Astrocyte (in vitro differentiated cells and primary cell): Measurements from ENCODE around the gene MYO1G. TPM values are rescaled to one million over a fixed set of nuclear protein-coding genes. Genes with fewer than 3 reads are reported as not detected.

Experiments
- DNase-seq: peaks from one replicate; pipeline ENCODE4 v3.0.0-alpha.2; 2010; ENCODE audit warnings: low read depth
- FAIRE-seq: peaks from 2 replicates; lab custom pipeline; 2011; peaks lifted over from hg19 to GRCh38; lab: Jason Lieb, UNC
- H2AFZ ChIP-seq: 2 replicates; pipeline ENCODE4 v1.6.0; 2012; ENCODE audit warnings: low read depth, low read length, inconsistent platforms
- H3K27ac ChIP-seq: 2 replicates; pipeline ENCODE4 v1.5.1; 2011; ENCODE audit warnings: low read depth, low read length, inconsistent platforms
- H3K27me3 ChIP-seq: 2 replicates; pipeline ENCODE4 v1.6.0; 2011; ENCODE audit warnings: low read length, inconsistent platforms; ENCODE audit not compliant: insufficient read depth
- H3K36me3 ChIP-seq: 2 replicates; pipeline ENCODE4 v1.5.1; 2011; ENCODE audit warnings: low read length, inconsistent platforms; ENCODE audit not compliant: insufficient read depth
- H3K4me1 ChIP-seq: 2 replicates; pipeline ENCODE4 v1.5.1; 2011; ENCODE audit warnings: low read length, inconsistent platforms; ENCODE audit not compliant: insufficient read depth
- H3K4me2 ChIP-seq: 2 replicates; pipeline ENCODE4 v1.6.0; 2012; ENCODE audit warnings: low read length, inconsistent platforms
- H3K4me3 ChIP-seq: 2 replicates; pipeline ENCODE4 v1.5.1; 2011; ENCODE audit warnings: low read depth, mild to moderate bottlenecking, low read length, inconsistent platforms; ENCODE audit not compliant: insufficient read depth
- H3K79me2 ChIP-seq: 2 replicates; pipeline ENCODE4 v1.6.0; 2012; ENCODE audit warnings: mild to moderate bottlenecking, low read length, inconsistent platforms; ENCODE audit not compliant: insufficient read depth
- H3K9ac ChIP-seq: 2 replicates; pipeline ENCODE4 v1.6.0; 2012; ENCODE audit warnings: mild to moderate bottlenecking, low read length, inconsistent platforms
- H3K9me3 ChIP-seq: 2 replicates; pipeline ENCODE4 v1.5.1; 2012; ENCODE audit warnings: low read depth, mild to moderate bottlenecking, low read length, inconsistent platforms; ENCODE audit not compliant: insufficient read depth
- H4K20me1 ChIP-seq: 2 replicates; pipeline ENCODE4 v1.6.0; 2012; ENCODE audit warnings: low read length, inconsistent platforms; ENCODE audit not compliant: insufficient read depth
- H3K27ac Mint-ChIP-seq: one replicate; pipeline ENCODE4 v1.8.0; 2021; ENCODE audit warnings: mild to moderate bottlenecking, mixed read lengths; ENCODE audit not compliant: unreplicated experiment
- H3K27me3 Mint-ChIP-seq: one replicate; pipeline ENCODE4 v1.8.0; 2021; ENCODE audit warnings: low read depth, mixed read lengths; ENCODE audit not compliant: unreplicated experiment
- H3K36me3 Mint-ChIP-seq: one replicate; pipeline ENCODE4 v1.8.0; 2021; ENCODE audit warnings: low read depth, mixed read lengths; ENCODE audit not compliant: unreplicated experiment
- H3K4me1 Mint-ChIP-seq: one replicate; pipeline ENCODE4 v1.8.0; 2021; ENCODE audit warnings: low read depth, mixed read lengths; ENCODE audit not compliant: unreplicated experiment
- H3K4me3 Mint-ChIP-seq: one replicate; pipeline ENCODE4 v1.8.0; 2021; ENCODE audit warnings: mild to moderate bottlenecking, moderate library complexity, mixed read lengths; ENCODE audit not compliant: unreplicated experiment
- H3K9me3 Mint-ChIP-seq: one replicate; pipeline ENCODE4 v1.8.0; 2021; ENCODE audit warnings: mild to moderate bottlenecking, mixed read lengths; ENCODE audit not compliant: unreplicated experiment
- CTCF ChIP-seq: IDR thresholded peaks from 2 replicates; pipeline ENCODE4 v1.5.1; 2011; ENCODE audit warnings: low read depth, mild to moderate bottlenecking, inconsistent platforms, low read length, moderate library complexity; ENCODE audit not compliant: insufficient read depth
- EZH2 ChIP-seq: IDR thresholded peaks from 2 replicates; pipeline ENCODE4 v1.6.1; 2012; ENCODE audit warnings: mild to moderate bottlenecking, low read length, inconsistent platforms; ENCODE audit not compliant: insufficient read depth
- total RNA-seq: library from RNA; stranded (reverse); gene quantifications from 2 replicates; pipeline ENCODE4 v1.2.1, GENCODE V29; 2021

MYO1G gene
- total RNA-seq, 1 donor from 2014 or later = 0.11 TPM

GRCh38 chr7:45007571-45008328 lies 28.9 kb upstream of the MYO1G start:
- Mint-ChIP-seq H3K4me1 (no peaks in the 10 kb centered on the region), H3K27ac (no peak overlapping the region), H3K4me3 (no peak overlapping the region), H3K36me3 (peaks cover 9% of the 10 kb centered on the region), H3K27me3 (no peaks in the 10 kb centered on the region), H3K9me3 (no peaks in the 10 kb centered on the region)
- H3K4me1 ChIP-seq = no peaks in the 10 kb centered on the region
- no peak overlapping the region for H3K27ac ChIP-seq
- no peak overlapping the region for H3K9ac ChIP-seq
- H3K9me3 ChIP-seq = no peaks in the 10 kb centered on the region
- DNase-seq (no peak), FAIRE-seq (no peak)
- H3K36me3 ChIP-seq = no peaks in the 10 kb centered on the region
- H3K4me2 ChIP-seq = no peak overlapping the region
- TF ChIP-seq CTCF (no peak), EZH2 (no peak)
- H3K27me3 ChIP-seq = no peaks in the 10 kb centered on the region
- peaks cover 90% of the 10 kb centered on the region for H3K79me2 ChIP-seq
- no peak overlapping the region for H2AFZ ChIP-seq
- H3K4me3 ChIP-seq = no peak overlapping the region
- H4K20me1 ChIP-seq = peaks cover 63% of the 10 kb centered on the region

- Histone ChIP-seq H3K9ac (no peak overlapping the region), H3K79me2 (peaks cover 90% of the 10 kb centered on the region), H3K27ac (no peak overlapping the region), H3K36me3 (no peaks in the 10 kb centered on the region), H3K4me3 (no peak overlapping the region), H3K9me3 (no peaks in the 10 kb centered on the region), H3K4me1 (no peaks in the 10 kb centered on the region), H2AFZ (no peak overlapping the region), H4K20me1 (peaks cover 64% of the 10 kb centered on the region), H3K4me2 (no peak overlapping the region), H3K27me3 (no peaks in the 10 kb centered on the region)
- no peak for FAIRE-seq
- no peak overlapping the region for H3K27ac Mint-ChIP-seq
- no peak for TF ChIP-seq CTCF
- TF ChIP-seq EZH2 = no peak
- DNase-seq = no peak
- H3K4me3 Mint-ChIP-seq = no peak overlapping the region
- peaks cover 9% of the 10 kb centered on the region for H3K36me3 Mint-ChIP-seq
- H3K9me3 Mint-ChIP-seq = no peaks in the 10 kb centered on the region
- peaks cover under 1% of the 10 kb centered on the region for H3K4me1 Mint-ChIP-seq
- H3K27me3 Mint-ChIP-seq = no peaks in the 10 kb centered on the region
Observed at GRCh38 chr7:45007106-45007505, 28.3 kb upstream of the MYO1G start.

- Histone ChIP-seq H3K4me2 (no peak overlapping the region), H2AFZ (no peak overlapping the region), H3K27ac (no peak overlapping the region), H3K79me2 (peaks cover 81% of the 10 kb centered on the region), H4K20me1 (peaks cover 59% of the 10 kb centered on the region), H3K27me3 (no peaks in the 10 kb centered on the region), H3K4me1 (peaks cover 8% of the 10 kb centered on the region), H3K9me3 (no peaks in the 10 kb centered on the region), H3K9ac (no peak overlapping the region), H3K4me3 (no peak overlapping the region), H3K36me3 (no peaks in the 10 kb centered on the region)
- TF ChIP-seq CTCF (no peak), EZH2 (no peak)
- FAIRE-seq (no peak), DNase-seq (no peak)
- Mint-ChIP-seq H3K4me1 (peaks cover 10% of the 10 kb centered on the region), H3K4me3 (no peak overlapping the region), H3K27ac (no peak overlapping the region), H3K36me3 (peaks cover 6% of the 10 kb centered on the region), H3K9me3 (no peaks in the 10 kb centered on the region), H3K27me3 (no peaks in the 10 kb centered on the region)
Observed at GRCh38 chr7:45003789-45004188, 25.0 kb upstream of the MYO1G start.
